Astrocyte (in vitro differentiated cells and primary cell): ENCODE results near the gene LCLAT1.

Experiments
- CTCF ChIP-seq: IDR thresholded peaks from 2 replicates; pipeline ENCODE4 v1.5.1; 2011; ENCODE audit warnings: low read depth, mild to moderate bottlenecking, inconsistent platforms, low read length, moderate library complexity; ENCODE audit not compliant: insufficient read depth
- EZH2 ChIP-seq: IDR thresholded peaks from 2 replicates; pipeline ENCODE4 v1.6.1; 2012; ENCODE audit warnings: mild to moderate bottlenecking, low read length, inconsistent platforms; ENCODE audit not compliant: insufficient read depth

- no peak for TF ChIP-seq EZH2
- TF ChIP-seq CTCF = no peak
Observed at GRCh38 chr2:30565851-30566358, 118.9 kb downstream of the LCLAT1 start.
